ENCODE data around the gene BRINP2.

DNA sequence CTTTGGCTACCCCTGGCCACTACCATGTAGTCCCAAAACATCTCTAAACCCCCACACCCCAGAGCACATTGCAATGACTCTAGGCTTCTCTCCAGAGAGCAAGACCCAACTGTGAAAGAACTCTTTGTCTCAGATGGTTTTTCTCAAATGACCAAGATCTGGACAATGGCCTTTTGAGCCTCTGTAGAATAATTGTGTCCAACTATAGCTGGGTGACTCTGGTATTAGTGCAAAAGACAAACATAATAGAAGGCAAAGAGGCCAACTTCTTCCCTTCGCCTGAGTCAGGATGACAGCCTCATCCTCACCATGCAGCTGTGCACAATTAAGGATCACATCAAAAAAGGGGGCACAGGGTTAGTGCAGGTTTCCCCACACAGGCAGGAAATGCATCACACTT lies 139.6 kb downstream of the BRINP2 start:
- no peak for TF ChIP-seq POLR2AphosphoS5 (IDR thresholded peaks at IDR 0.05; ENCODE audit: borderline replicate concordance, low read depth, low read length)
- TF ChIP-seq FOXP2 (optimal IDR thresholded peaks at IDR 0.05; ENCODE audit: control extremely low read depth, extremely low read length, insufficient read depth) = no peak
- TF ChIP-seq EZH2 (IDR thresholded peaks at IDR 0.05) = no peak
